ENCODE results near the gene KLHL13. TPM values are rescaled to one million over a fixed set of nuclear protein-coding genes. Genes with fewer than 3 reads are reported as not detected.

KLHL13 gene
- total RNA-seq, 1 experiment from 2014 or later, result 4.2 TPM

DNA sequence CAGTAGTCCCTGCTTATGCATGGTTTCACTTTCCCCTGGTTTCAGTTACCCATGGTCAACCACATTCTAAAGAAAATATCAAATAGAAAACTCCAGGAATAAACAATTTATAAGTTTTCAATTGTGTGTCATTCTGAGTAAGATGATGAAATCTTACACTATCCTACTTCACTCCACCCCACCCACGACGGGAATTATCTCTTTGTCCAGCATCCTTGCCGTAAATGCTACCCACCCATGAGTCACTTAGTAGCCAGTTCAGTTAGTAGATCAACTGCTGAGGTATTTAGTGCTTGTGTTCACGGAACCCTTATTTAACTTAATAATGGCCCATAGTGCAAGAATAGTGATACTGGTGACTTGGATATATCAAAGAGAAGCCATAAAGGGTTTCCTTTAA is 91.4 kb downstream of the KLHL13 start:
- no peaks in the 10 kb centered on the region for H3K79me2 ChIP-seq (ENCODE audit: insufficient read depth, low read length)
- no peak overlapping the region for H3K9ac ChIP-seq (ENCODE audit: low read length)
- no peak overlapping the region for H3K27ac ChIP-seq (ENCODE audit: low read depth, low read length)
- DNase-seq (ENCODE audit: low read depth, low spot score) (no peak), ATAC-seq (no peak)
- H3K36me3 ChIP-seq (ENCODE audit: control insufficient read depth in 1 of 2, insufficient read depth in 2 of 2, low read length in 2 of 2), result no peaks in the 10 kb centered on the region
- H2AFZ ChIP-seq (ENCODE audit: low read depth, low read length, poor library complexity, severe bottlenecking), result no peak overlapping the region
- H4K20me1 ChIP-seq (ENCODE audit: insufficient read depth), result no peaks in the 10 kb centered on the region
- ChIA-PET CTCF (no interaction called here), RAD21 (ENCODE audit: low non-redundant PET in 1 of 2, low total read pairs in 2 of 2, uncharacterized antibody in 2 of 2, unreplicated experiment in 2 of 2) (no interaction called here), POLR2A (no interaction called here)
- H3K9me2 ChIP-seq (ENCODE audit: insufficient read depth), result no peaks in the 10 kb centered on the region
- no peak overlapping the region for H3K4me3 ChIP-seq (replicated peaks in 1 of 2; ENCODE audit: low read depth in 1 of 2, low read length in 2 of 2)
- no peak overlapping the region for H3K4me2 ChIP-seq (ENCODE audit: low read length)
- H3K4me1 ChIP-seq (ENCODE audit: control insufficient read depth in 1 of 2, insufficient read depth in 2 of 2, low read length in 2 of 2), result no peaks in the 10 kb centered on the region
- no peak for TF ChIP-seq EGR1 (IDR thresholded peaks at IDR 0.05; ENCODE audit: low read depth)
- TF ChIP-seq TCF7L2 (IDR thresholded peaks at IDR 0.05; ENCODE audit: borderline replicate concordance, extremely low read depth, insufficient read depth, insufficient read length), result no peak
- no peak for TF ChIP-seq ATF3 (IDR thresholded peaks at IDR 0.05)
- no peak for TF ChIP-seq CBX3 (IDR thresholded peaks at IDR 0.05; ENCODE audit: low read depth)
- TF ChIP-seq ZFX (IDR thresholded peaks at IDR 0.05), result no peak
- TF ChIP-seq EZH2phosphoT487 (IDR thresholded peaks at IDR 0.05; ENCODE audit: borderline replicate concordance), result no peak
- no peak for TF ChIP-seq MAX (IDR thresholded peaks at IDR 0.05)
- no peak for TF ChIP-seq REST (IDR thresholded peaks at IDR 0.05; ENCODE audit: low read depth)
- TF ChIP-seq POLR2A (IDR thresholded peaks at IDR 0.05; ENCODE audit: borderline replicate concordance, extremely low read depth, insufficient read depth, insufficient read length), result no peak
- no peak for TF ChIP-seq SRF (IDR thresholded peaks at IDR 0.05; ENCODE audit: low read depth)
- no peak for TF ChIP-seq ELF1 (IDR thresholded peaks at IDR 0.05; ENCODE audit: borderline replicate concordance, low read depth)
- no peaks in the 10 kb centered on the region for H3K9me3 ChIP-seq (ENCODE audit: control insufficient read depth in 1 of 2, insufficient read depth in 1 of 2, low read depth in 1 of 2, low read length in 2 of 2)
- no TSS peak for BruUV-seq (replicated peaks)
- no peaks in the 10 kb centered on the region for H3K27me3 ChIP-seq (ENCODE audit: insufficient read depth, low read length)
- intact Hi-C loops (cut with micrococcal nuclease), result no loop called here

Data from HCT116 (cell line).